Transverse colon (tissue), 4 donors: ENCODE measurements around the gene MS4A15. TPM values are rescaled to one million over a fixed set of nuclear protein-coding genes. Genes with fewer than 3 reads are reported as not detected.
"Not testable (repeated sequence)": the region's sequence is repeated elsewhere in the genome, so short reads cannot be mapped to it uniquely, and the experiment has no call there.

ENCODE experiments used
- DNase-seq: peaks from one replicate; pipeline ENCODE4 v3.0.0-alpha.2; 2019
- H3K27ac ChIP-seq, 4 donors: fragments of 200-600 bp; sonication (generic); 2 replicates each; pipeline ENCODE4 v1.5.1; 2016 to 2018; ENCODE audit warnings: inconsistent platforms in 4 of 4
- H3K27me3 ChIP-seq: fragments of 200-600 bp; sonication (generic); 2 replicates; pipeline ENCODE4 v1.5.1; 2017; ENCODE audit warnings: inconsistent platforms
- H3K36me3 ChIP-seq, 4 donors: fragments of 200-600 bp; sonication (generic); 2 replicates each; pipeline ENCODE4 v1.5.1; 2017 to 2019; ENCODE audit warnings: inconsistent platforms in 4 of 4
- H3K4me1 ChIP-seq, 4 donors: fragments of 200-600 bp; sonication (generic); 2 replicates each; pipeline ENCODE4 v1.5.1; 2017 to 2020; ENCODE audit warnings: inconsistent platforms in 4 of 4
- H3K4me3 ChIP-seq, 4 donors: fragments of 200-600 bp; sonication (generic); 1 replicate in 1 of 4; 2 replicates in 3 of 4; pipeline versions ENCODE4 v1.5.1 to v1.6.1; 2017 to 2019; ENCODE audit warnings: inconsistent platforms in 4 of 4
- H3K9me3 ChIP-seq, 2 donors: fragments of 200-600 bp; sonication (generic); 2 replicates each; pipeline ENCODE4 v1.5.1; 2017 to 2019; ENCODE audit warnings: inconsistent platforms in 2 of 2
- CTCF ChIP-seq, 5 experiments: fragments of 200-600 bp in 3 of 5; fragments of 450-650 bp in 2 of 5; sonication (generic) in 3 of 5; IDR thresholded peaks; 1 replicate in 2 of 5; 2 replicates in 3 of 5; pipeline ENCODE4 v1.5.1; 2016 to 2017; ENCODE audit warnings: antibody characterized with exemption in 5 of 5, inconsistent platforms in 3 of 5, mild to moderate bottlenecking in 2 of 5, moderate library complexity in 1 of 5
- EP300 ChIP-seq: sonication (generic); formaldehyde crosslinking; IDR thresholded peaks from one replicate; pipeline ENCODE4 v1.6.1; 2017; ENCODE audit warnings: antibody characterized with exemption, low read depth
- POLR2A ChIP-seq: fragments of 450-650 bp; IDR thresholded peaks from one replicate; pipeline ENCODE4 v1.6.1; 2016; ENCODE audit warnings: antibody characterized with exemption, mild to moderate bottlenecking, moderate library complexity
- POLR2AphosphoS5 ChIP-seq, 3 donors: sonication (generic); formaldehyde crosslinking; IDR thresholded peaks; one replicate each; pipeline ENCODE4 v1.6.1; 2016; ENCODE audit warnings: antibody characterized with exemption in 3 of 3
- WGBS, 2 donors: methylation state at CpG; one replicate each; pipeline ENCODE4 v1.1.5; 2018; ENCODE audit warnings: low coverage in 1 of 2; 5-methylcytosine and 5-hydroxymethylcytosine counted together
- in situ Hi-C, 4 donors: fragments of 200-750 bp; cut with MboI; loops; one replicate each; pipeline versions ENCODE4 v1.15.0 to v1.15.1; 2017; ENCODE audit warnings: low sequenced_read_pairs in 3 of 4, low pct_ligation_motif_present in 1 of 4, low pct_unique_long_range_greater_than_20kb in 1 of 4
- intact Hi-C: fragments of 100-400 bp; cut with DNase I; formaldehyde crosslinking; loops from one replicate; pipeline ENCODE4 v1.15.1; 2023; ENCODE audit warnings: low total_unique reads
- total RNA-seq, 4 donors: library from RNA; depleted of rRNA; stranded (reverse); fragments of >200 nt; gene quantifications; one replicate each; pipeline ENCODE4 v1.1.0, GENCODE V29; 2016

Gene MS4A15
- not detected for total RNA-seq

- no peaks in the 10 kb centered on the region for H3K4me1 ChIP-seq
- H3K27me3 ChIP-seq: peaks cover 8% of the 10 kb centered on the region
- in situ Hi-C loops: no loop called here
- no peaks in the 10 kb centered on the region for H3K36me3 ChIP-seq
- TF ChIP-seq POLR2AphosphoS5 (IDR thresholded peaks at IDR 0.05) (no peak), POLR2A (no peak), CTCF (IDR thresholded peaks at IDR 0.05) (peak; percentile 33 to 54 (median 52)), EP300 (no peak)
- no peak within 1 kb of the TSS for H3K27ac ChIP-seq
- no peak within 1 kb of the TSS for H3K4me3 ChIP-seq
- 39 to 52% methylated on average over 6 to 14 of the region's 14 CpGs for WGBS, 2 donors
- DNase-seq: no peak
- H3K9me3 ChIP-seq: no peaks in the 10 kb centered on the region
- intact Hi-C loops: no loop called here
Observed at GRCh38 chr11:60756307-60757032, at the start of gene MS4A15. TSS of gene MS4A15 (plus strand) at chr11:60756867. CDS start at chr11:60763734, 6,867 bp downstream.

- Histone ChIP-seq H3K4me1 (peaks cover 0 to 12% (median 3%) of the 10 kb centered on the region in 4 donors), H3K27ac (no peak overlapping the region), H3K9me3 (no peaks in the 10 kb centered on the region), H3K4me3 (no peak overlapping the region), H3K27me3 (no peaks in the 10 kb centered on the region), H3K36me3 (no peaks in the 10 kb centered on the region)
- intact Hi-C loops (no loop called here), in situ Hi-C loops (no loop called here)
- DNase-seq: no peak
- WGBS, 2 donors: 88% methylated on average over 4 to 5 of the region's 5 CpGs
- TF ChIP-seq EP300 (no peak), POLR2AphosphoS5 (IDR thresholded peaks at IDR 0.05) (no peak), POLR2A (no peak), CTCF (IDR thresholded peaks at IDR 0.05) (no peak)
Observed at GRCh38 chr11:60706931-60707330, 49.7 kb upstream of the MS4A15 start.

- TF ChIP-seq POLR2A: no peak
- TF ChIP-seq CTCF (IDR thresholded peaks at IDR 0.05): peak in 3 of 5 experiments; percentile 14 to 31 (median 18)
- TF ChIP-seq POLR2AphosphoS5 (IDR thresholded peaks at IDR 0.05): no peak
- TF ChIP-seq EP300: no peak
- in situ Hi-C loops: no loop called here
- no peak for DNase-seq
- peaks cover 0 to 12% (median 3%) of the 10 kb centered on the region in 4 donors for H3K4me1 ChIP-seq
- no peak overlapping the region for H3K27ac ChIP-seq
- intact Hi-C loops: no loop called here
- H3K9me3 ChIP-seq: no peaks in the 10 kb centered on the region
- H3K4me3 ChIP-seq: no peak overlapping the region
- WGBS, 2 donors: 81% methylated on average over 2 to 4 of the region's 4 CpGs
- no peaks in the 10 kb centered on the region for H3K27me3 ChIP-seq
- H3K36me3 ChIP-seq: no peaks in the 10 kb centered on the region
Observed at GRCh38 chr11:60710482-60710881, 46.2 kb upstream of the MS4A15 start.

GRCh38 chr11:60711276-60711675 lies 45.4 kb upstream of the MS4A15 start:
- H3K27ac ChIP-seq: no peak overlapping the region
- H3K4me1 ChIP-seq: peaks cover 0 to 12% (median 3%) of the 10 kb centered on the region in 4 donors
- no peak overlapping the region for H3K4me3 ChIP-seq
- in situ Hi-C loops: no loop called here
- H3K9me3 ChIP-seq: no peaks in the 10 kb centered on the region
- 40 to 68% methylated on average over 1 to 4 of the region's 4 CpGs for WGBS, 2 donors
- H3K36me3 ChIP-seq: no peaks in the 10 kb centered on the region
- H3K27me3 ChIP-seq: peaks cover 2% of the 10 kb centered on the region
- no peak for DNase-seq
- intact Hi-C loops: no loop called here
- TF ChIP-seq CTCF (IDR thresholded peaks at IDR 0.05) (no peak), POLR2AphosphoS5 (IDR thresholded peaks at IDR 0.05) (no peak), EP300 (no peak), POLR2A (no peak)

GRCh38 chr11:60713423-60713822 lies 43.2 kb upstream of the MS4A15 start:
- H3K4me3 ChIP-seq, H3K9me3 ChIP-seq, H3K27me3 ChIP-seq, intact Hi-C loops, in situ Hi-C loops, H3K27ac ChIP-seq, DNase-seq, H3K36me3 ChIP-seq: not testable (repeated sequence)
- peaks cover 0 to 20% (median 9%) of the 10 kb centered on the region in 4 donors for H3K4me1 ChIP-seq
- 71 to 79% methylated on average over 6 of the region's 6 CpGs for WGBS, 2 donors
